BLaER1 (cell line): ENCODE results near the gene P2RY11.

Experiments used
- H3K27ac ChIP-seq: shearing (Covaris generic); formaldehyde crosslinking; 2 replicates; pipeline ENCODE4 v1.8.1; 2022
- H3K27me3 ChIP-seq: shearing (Covaris generic); formaldehyde crosslinking; 2 replicates; pipeline ENCODE4 v1.8.1; 2022
- H3K36me3 ChIP-seq: shearing (Covaris generic); formaldehyde crosslinking; 2 replicates; pipeline ENCODE4 v1.8.1; 2022
- H3K4me1 ChIP-seq: shearing (Covaris generic); formaldehyde crosslinking; 2 replicates; pipeline ENCODE4 v1.8.1; 2022
- H3K4me2 ChIP-seq: shearing (Covaris generic); formaldehyde crosslinking; 2 replicates; pipeline ENCODE4 v1.8.1; 2022
- H3K4me3 ChIP-seq: shearing (Covaris generic); formaldehyde crosslinking; 2 replicates; pipeline ENCODE4 v1.8.1; 2022
- H3K9ac ChIP-seq: shearing (Covaris generic); formaldehyde crosslinking; 2 replicates; pipeline ENCODE4 v1.8.1; 2022
- H3K9me3 ChIP-seq: shearing (Covaris generic); formaldehyde crosslinking; 2 replicates; pipeline ENCODE4 v1.8.1; 2022
- H4K20me1 ChIP-seq: shearing (Covaris generic); formaldehyde crosslinking; 2 replicates; pipeline ENCODE4 v1.8.1; 2022
- Cebpa-rat ChIP-seq: shearing (Covaris generic); IDR thresholded peaks from 2 replicates; pipeline ENCODE4 v1.8.1; 2022

The P2RY11 gene

GRCh38 chr19:10092648-10093294 lies 18.7 kb upstream of the P2RY11 start:
- H3K9ac ChIP-seq = no peak overlapping the region
- H3K4me1 ChIP-seq = peaks cover 37% of the 10 kb centered on the region
- no peak overlapping the region; the same call in 1 of the 2 replicates for H3K4me2 ChIP-seq
- H3K27ac ChIP-seq = peak overlapping the region; percentile 72
- TF ChIP-seq Cebpa-rat = no peak
- no peak overlapping the region for H3K4me3 ChIP-seq
- no peaks in the 10 kb centered on the region for H3K9me3 ChIP-seq
- H4K20me1 ChIP-seq = no peaks in the 10 kb centered on the region
- H3K27me3 ChIP-seq = no peaks in the 10 kb centered on the region
- H3K36me3 ChIP-seq = peaks cover 50% of the 10 kb centered on the region

GRCh38 chr19:10093295-10094186 lies 18.0 kb upstream of the P2RY11 start:
- Histone ChIP-seq H3K27me3 (no peaks in the 10 kb centered on the region), H4K20me1 (no peaks in the 10 kb centered on the region), H3K4me1 (peaks cover 44% of the 10 kb centered on the region), H3K9ac (no peak overlapping the region), H3K4me3 (no peak overlapping the region), H3K4me2 (no peak overlapping the region), H3K9me3 (no peaks in the 10 kb centered on the region), H3K36me3 (peaks cover 50% of the 10 kb centered on the region), H3K27ac (no peak overlapping the region)
- TF ChIP-seq Cebpa-rat = no peak

GRCh38 chr19:10095622-10095947 lies 15.9 kb upstream of the P2RY11 start:
- Histone ChIP-seq H3K9me3 (no peaks in the 10 kb centered on the region), H3K27me3 (no peaks in the 10 kb centered on the region), H3K4me3 (peak overlapping the region; percentile 42; the same call in 1 of the 2 replicates), H4K20me1 (no peaks in the 10 kb centered on the region), H3K4me2 (peak overlapping the region; percentile 87), H3K36me3 (peaks cover 33% of the 10 kb centered on the region), H3K9ac (no peak overlapping the region), H3K4me1 (peaks cover 55% of the 10 kb centered on the region), H3K27ac (no peak overlapping the region)
- TF ChIP-seq Cebpa-rat = no peak

- H3K4me2 ChIP-seq = peak overlapping the region; percentile 87
- H3K4me1 ChIP-seq = peaks cover 60% of the 10 kb centered on the region
- H3K36me3 ChIP-seq = peaks cover 29% of the 10 kb centered on the region
- H3K9me3 ChIP-seq = no peaks in the 10 kb centered on the region
- H3K9ac ChIP-seq = peak overlapping the region; percentile 79
- TF ChIP-seq Cebpa-rat = no peak
- no peaks in the 10 kb centered on the region for H4K20me1 ChIP-seq
- no peaks in the 10 kb centered on the region for H3K27me3 ChIP-seq
- peak overlapping the region; percentile 61 for H3K4me3 ChIP-seq
- H3K27ac ChIP-seq = peak overlapping the region; percentile 86
Observed at GRCh38 chr19:10095948-10096614, 15.4 kb upstream of the P2RY11 start.

GRCh38 chr19:10096615-10096963 lies 14.9 kb upstream of the P2RY11 start:
- H4K20me1 ChIP-seq = no peaks in the 10 kb centered on the region
- H3K27me3 ChIP-seq = no peaks in the 10 kb centered on the region
- peak overlapping the region; percentile 61 for H3K4me3 ChIP-seq
- no peak for TF ChIP-seq Cebpa-rat
- H3K27ac ChIP-seq = peak overlapping the region; percentile 86
- peak overlapping the region; percentile 87 for H3K4me2 ChIP-seq
- peaks cover 61% of the 10 kb centered on the region for H3K4me1 ChIP-seq
- H3K9me3 ChIP-seq = no peaks in the 10 kb centered on the region
- peak overlapping the region; percentile 79 for H3K9ac ChIP-seq
- H3K36me3 ChIP-seq = peaks cover 24% of the 10 kb centered on the region

GRCh38 chr19:10100163-10100785 lies 11.2 kb upstream of the P2RY11 start:
- H3K9me3 ChIP-seq = no peaks in the 10 kb centered on the region
- H3K27me3 ChIP-seq = no peaks in the 10 kb centered on the region
- no peak for TF ChIP-seq Cebpa-rat
- peak overlapping the region; percentile 63 for H3K4me2 ChIP-seq
- H4K20me1 ChIP-seq = no peaks in the 10 kb centered on the region
- H3K27ac ChIP-seq = peak overlapping the region; percentile 56
- H3K4me3 ChIP-seq = no peak overlapping the region
- no peak overlapping the region for H3K9ac ChIP-seq
- H3K36me3 ChIP-seq = no peaks in the 10 kb centered on the region
- peaks cover 86% of the 10 kb centered on the region for H3K4me1 ChIP-seq

- peaks cover 81% of the 10 kb centered on the region for H3K4me1 ChIP-seq
- peak overlapping the region; percentile 44 for H3K9ac ChIP-seq
- no peaks in the 10 kb centered on the region for H3K9me3 ChIP-seq
- no peak overlapping the region for H3K4me3 ChIP-seq
- no peaks in the 10 kb centered on the region for H3K27me3 ChIP-seq
- H4K20me1 ChIP-seq = no peaks in the 10 kb centered on the region
- peak overlapping the region; percentile 85 for H3K27ac ChIP-seq
- peak overlapping the region; percentile 63 for H3K4me2 ChIP-seq
- no peak for TF ChIP-seq Cebpa-rat
- peaks cover 7% of the 10 kb centered on the region for H3K36me3 ChIP-seq
Observed at GRCh38 chr19:10102787-10103236, 8.7 kb upstream of the P2RY11 start.

GRCh38 chr19:10104130-10104513 lies 7.4 kb upstream of the P2RY11 start:
- Histone ChIP-seq H3K4me2 (peak overlapping the region; percentile 97), H3K36me3 (peaks cover 20% of the 10 kb centered on the region), H3K27me3 (no peaks in the 10 kb centered on the region), H3K4me1 (peaks cover 84% of the 10 kb centered on the region), H3K4me3 (no peak overlapping the region), H4K20me1 (no peaks in the 10 kb centered on the region), H3K27ac (peak overlapping the region; percentile 98), H3K9me3 (no peaks in the 10 kb centered on the region), H3K9ac (no peak overlapping the region)
- no peak for TF ChIP-seq Cebpa-rat

- peak overlapping the region; percentile 85; the same call in 1 of the 2 replicates for H3K4me3 ChIP-seq
- H3K4me1 ChIP-seq = peaks cover 91% of the 10 kb centered on the region
Observed at GRCh38 chr19:10104665-10105508, 6.6 kb upstream of the P2RY11 start.

More at GRCh38 chr19:10104665-10105508, 6.6 kb upstream of the P2RY11 start:
- Histone ChIP-seq H3K4me2 (peak overlapping the region; percentile 97), H4K20me1 (no peaks in the 10 kb centered on the region), H3K27me3 (no peaks in the 10 kb centered on the region), H3K27ac (peak overlapping the region; percentile 98), H3K36me3 (peaks cover 28% of the 10 kb centered on the region), H3K9ac (peak overlapping the region; percentile 96), H3K9me3 (no peaks in the 10 kb centered on the region)
- TF ChIP-seq Cebpa-rat = no peak
